GM18519 (cell line): ENCODE data around the gene SYPL1.

Source experiments
- ATAC-seq: cut with Tn5 transposase; IDR thresholded peaks from one replicate; pipeline ENCODE4 v1.9.1; 2021; ENCODE audit warnings: mild to moderate bottlenecking, moderate library complexity; ENCODE audit not compliant: unreplicated experiment, low FRiP score

Gene SYPL1

DNA sequence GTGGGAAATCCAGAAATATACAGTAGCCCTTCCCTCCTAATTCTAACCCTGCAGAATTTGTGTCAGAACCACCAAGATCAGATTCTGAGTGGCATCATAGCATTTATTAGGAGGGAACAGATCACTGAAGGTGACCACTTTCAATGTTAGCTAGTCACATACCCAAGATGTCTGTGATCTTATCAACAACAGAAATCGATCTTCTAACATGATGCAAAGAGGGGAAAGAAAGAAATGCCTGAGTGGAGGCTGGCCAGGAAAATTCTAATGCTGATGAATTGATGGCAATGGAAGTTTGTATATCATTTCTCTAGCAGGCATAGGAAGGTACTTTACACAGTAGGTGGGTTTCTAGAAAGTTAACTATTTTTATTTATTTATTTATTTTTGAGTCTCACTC is 10.6 kb upstream of the SYPL1 start:
- no peak for ATAC-seq

DNA sequence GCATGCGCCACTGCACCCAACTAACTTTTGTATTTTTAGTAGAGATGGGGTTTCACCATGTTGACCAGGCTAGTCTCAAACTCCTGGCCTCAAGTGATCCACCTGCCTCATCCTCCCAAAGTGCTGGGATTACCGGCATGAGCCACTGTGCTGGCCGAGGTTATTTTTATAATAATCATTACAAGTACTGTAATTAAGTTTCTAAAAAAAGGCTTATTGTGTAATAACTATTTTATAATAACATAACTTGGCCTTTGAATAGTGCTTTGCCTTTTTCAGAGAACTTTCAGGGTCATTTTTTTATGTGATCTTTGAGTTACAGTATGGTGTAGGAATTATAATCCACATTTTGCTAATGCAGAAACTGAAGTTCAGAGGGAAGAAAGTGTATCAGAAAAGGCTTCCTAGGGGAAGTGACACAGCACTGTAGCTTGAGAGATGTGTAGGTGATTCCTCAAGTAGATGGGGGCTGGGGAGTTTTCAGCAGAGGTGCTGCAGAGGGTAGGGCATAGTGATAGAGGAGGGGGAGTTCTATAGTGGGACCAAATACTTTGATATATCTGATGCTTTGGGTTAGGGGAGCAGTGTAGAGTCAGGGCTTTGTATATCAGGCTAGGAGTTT is 9.2 kb upstream of the SYPL1 start:
- no peak for ATAC-seq

DNA sequence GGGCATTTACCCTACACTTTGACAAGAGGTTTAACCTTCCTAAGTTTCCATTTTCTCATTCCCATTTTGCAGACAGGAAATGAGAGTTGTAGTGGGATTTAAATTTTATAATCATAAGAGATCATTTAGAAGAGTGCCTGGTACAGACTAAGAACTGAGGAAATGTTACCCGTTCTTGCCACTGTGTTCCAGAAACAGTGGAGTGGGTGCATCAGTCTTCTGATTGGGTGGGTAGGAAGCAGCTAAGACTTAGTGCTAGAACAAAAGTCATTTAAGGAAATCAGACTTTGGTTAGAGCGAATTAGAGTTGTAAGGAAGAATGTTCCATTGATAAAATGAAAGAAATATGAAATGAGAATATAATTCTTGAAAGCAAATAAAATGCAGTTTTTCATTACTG is 8.4 kb upstream of the SYPL1 start:
- ATAC-seq = no peak

DNA sequence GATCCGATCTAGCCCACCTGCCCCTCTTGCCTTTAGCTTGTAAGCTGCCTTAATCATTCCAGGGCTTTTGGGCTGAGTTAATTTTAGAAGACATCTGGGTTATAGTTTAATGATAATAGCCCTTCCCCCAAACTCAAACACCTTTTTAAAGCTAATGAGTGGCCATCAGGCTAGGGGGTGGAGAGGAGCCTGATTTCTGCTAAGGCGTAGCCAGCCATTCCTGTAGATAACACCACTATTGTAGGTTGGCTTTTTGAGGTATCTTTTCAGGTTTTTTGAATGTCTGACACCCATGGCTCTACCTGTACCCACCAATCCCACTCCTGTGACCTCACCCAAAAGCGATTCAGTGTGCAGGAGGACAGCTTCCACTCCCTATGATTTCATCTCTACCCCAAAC is 7.6 kb upstream of the SYPL1 start:
- no peak for ATAC-seq

DNA sequence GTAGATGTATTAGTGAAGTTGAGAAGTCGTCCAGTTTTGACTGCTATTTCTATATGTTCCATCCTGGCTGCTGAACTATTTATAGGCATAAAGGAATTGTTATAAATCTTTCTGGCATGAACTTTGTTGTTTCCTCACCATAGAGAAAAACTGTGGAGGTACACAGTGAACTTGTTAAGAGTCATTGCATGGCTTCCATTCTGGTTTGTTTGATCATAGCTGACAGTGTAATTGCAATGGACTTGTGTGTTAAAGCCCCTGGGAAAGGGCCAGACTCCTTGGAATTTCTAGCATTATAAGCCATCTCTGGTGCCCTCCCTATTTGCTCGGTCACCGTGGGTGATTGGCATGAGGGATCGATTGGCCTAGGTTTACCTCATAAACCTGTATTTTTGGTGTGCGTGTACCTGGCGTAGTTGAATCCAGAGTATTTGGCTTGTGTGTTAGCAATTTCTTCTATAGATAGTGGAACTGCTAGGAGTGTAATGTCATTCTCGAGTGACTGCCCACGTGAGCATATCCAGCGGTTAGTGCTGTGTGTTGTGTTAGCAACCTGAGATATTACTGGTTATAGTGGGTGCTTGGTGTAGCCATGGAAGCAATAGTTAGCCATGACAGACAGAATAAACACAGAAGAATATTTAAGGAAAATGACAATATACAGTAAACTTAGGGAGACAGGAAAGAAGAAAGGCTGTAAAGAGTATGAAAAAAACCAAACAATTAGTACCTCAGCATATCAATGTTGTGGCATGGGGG is 5.9 kb upstream of the SYPL1 start:
- ATAC-seq = no peak

DNA sequence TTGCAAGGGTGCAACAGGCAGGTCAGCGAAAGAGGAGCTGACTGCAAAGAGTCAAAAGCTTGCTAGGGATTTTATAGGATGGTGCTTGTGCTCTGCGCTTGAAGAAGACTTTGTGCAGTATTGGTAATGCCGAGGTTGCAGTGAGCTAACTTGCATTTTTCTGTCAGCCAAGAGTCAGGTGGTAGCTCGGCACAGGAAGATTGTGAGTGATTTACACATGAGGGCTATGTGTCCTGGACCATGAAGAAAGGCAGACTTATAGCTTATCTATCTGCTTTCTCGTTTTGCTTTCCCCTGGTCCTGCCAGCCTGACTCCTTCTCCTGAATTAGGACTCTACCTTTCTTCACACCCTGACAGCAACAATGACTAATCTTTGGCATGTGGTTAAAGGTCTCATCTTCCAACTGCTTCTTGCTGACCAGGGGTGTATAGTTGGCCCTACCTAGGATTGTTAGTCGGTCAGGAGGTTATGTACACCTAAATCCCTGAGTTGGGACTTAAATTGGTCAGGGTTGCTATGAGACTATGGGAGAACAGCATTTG is 4.1 kb upstream of the SYPL1 start:
- no peak for ATAC-seq

DNA sequence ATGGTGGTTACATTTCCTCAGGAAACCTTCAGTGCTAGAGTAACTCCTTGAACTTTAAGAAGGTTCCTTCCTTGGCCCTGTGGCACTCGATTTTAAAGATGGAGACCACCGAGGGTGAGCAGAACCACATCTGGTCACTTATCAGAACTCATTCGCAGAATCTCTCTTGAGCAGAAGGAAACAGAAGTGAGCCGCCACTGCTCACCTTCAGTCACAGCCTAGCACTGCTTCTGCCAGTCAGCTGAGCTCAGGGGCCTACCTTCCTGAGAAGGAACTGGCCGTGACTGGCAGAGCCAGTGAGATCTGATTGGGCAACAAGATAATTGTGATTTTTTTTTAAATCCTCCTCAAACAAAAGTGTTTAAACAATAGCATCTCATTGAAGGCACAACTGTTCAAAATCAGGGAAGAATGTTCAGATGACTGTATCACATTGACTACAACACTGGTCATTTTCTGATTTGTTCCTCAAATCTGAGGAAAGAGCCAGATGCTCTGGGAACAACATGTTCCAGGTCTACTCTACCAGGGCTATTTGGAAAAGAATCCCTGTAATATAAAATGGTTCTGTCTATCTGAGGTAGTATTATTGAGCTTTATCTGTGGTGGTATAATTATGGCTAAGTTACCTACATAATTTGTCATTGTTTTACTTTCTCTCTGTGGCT is 2.7 kb upstream of the SYPL1 start:
- ATAC-seq = no peak

DNA sequence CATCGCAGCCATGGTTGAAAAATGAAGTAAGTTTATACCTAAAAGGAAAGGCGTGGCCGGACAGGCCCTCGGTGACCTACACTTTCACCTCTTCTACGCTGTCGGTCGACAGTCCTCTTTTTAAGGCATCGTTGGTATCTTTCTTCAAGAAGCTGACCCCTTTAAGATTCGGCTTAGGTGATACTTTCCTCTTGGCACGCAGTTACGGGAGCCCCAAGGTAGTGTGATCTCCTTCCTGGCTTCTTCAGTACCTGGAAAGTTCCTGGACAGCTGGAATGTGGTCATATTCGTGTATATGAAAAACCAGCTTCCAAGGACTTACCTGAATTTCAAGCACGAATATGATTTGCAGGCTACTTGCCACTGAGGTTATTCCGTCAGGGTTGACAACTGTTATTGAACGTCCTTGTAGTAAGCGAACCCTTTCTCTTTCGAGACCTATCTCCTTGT is 885 bp upstream of the SYPL1 start:
- no peak for ATAC-seq

DNA sequence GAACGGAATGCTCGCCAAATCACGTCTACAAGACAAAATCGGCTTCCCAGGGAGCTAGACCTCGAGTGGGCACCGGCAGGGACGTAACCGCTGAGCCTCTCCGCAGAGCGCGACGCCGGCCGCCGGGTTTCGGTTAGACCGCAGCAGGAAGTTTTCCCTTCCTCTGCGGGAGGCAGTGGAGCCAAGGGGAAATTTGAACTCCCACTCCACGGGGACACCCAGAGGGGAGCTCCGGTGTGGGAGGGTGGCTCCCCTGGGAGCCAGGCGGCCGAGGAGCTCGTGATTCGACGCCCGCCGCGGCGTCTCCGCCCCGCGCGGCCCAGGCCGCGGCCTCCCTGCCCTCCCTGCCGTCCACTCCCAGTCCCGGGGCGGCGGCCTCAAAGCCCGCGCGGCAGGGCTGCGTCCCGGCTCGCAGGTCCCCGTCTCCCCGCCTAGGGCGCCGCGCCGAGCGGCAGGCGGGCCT is 426 bp downstream of the SYPL1 start:
- peak; percentile 23 for ATAC-seq

DNA sequence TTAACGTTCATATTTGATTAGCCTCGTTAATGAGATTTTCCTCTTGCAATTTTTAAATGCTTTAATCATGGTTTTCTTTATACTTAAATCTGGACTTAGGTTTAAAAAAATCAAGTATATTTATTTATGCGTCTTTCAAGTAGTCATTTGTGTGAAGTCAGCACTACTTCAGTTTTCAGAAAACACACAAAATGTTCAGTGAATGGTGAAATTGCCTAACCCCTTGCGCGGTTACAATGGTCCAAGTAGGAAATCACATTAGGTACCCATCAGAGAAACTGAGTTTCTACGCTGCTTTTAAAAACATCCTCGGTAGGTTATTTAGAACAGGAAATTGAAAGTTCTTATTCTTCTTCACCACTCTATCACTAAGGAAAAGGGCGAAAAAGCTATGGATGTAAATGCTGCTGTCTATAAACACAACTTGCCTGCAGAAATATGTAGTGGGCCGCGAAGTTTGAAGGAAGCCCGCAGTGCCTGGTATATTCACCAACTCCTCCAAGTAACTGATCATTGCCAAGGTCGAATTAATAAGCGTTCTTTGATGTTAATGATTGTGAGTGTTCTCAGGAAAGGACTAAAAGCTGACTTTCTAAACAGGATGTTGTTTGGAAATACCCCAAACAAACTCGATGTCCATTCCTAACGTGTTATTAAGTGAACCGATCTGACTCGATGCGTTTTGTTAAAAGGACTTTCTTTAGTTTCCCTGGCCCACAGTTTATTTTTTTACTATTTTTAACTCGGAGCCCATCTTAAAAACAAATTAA is 1.0 kb downstream of the SYPL1 start:
- ATAC-seq = no peak

DNA sequence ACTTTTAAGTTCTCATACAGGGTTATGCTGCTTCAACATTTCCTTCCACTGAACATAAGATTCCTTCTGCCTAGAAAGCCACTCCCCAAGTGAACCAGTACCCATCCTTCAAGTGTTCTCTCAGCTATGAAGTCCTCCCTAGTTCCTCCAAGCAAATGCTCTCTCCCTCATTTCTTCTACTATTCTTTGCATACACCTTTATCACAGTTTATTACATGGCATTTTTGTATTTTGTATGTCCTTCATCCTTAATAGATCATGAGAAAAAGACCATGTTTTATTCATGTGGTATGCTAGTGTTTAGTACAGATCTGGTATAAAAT is 1.9 kb downstream of the SYPL1 start:
- no peak for ATAC-seq

DNA sequence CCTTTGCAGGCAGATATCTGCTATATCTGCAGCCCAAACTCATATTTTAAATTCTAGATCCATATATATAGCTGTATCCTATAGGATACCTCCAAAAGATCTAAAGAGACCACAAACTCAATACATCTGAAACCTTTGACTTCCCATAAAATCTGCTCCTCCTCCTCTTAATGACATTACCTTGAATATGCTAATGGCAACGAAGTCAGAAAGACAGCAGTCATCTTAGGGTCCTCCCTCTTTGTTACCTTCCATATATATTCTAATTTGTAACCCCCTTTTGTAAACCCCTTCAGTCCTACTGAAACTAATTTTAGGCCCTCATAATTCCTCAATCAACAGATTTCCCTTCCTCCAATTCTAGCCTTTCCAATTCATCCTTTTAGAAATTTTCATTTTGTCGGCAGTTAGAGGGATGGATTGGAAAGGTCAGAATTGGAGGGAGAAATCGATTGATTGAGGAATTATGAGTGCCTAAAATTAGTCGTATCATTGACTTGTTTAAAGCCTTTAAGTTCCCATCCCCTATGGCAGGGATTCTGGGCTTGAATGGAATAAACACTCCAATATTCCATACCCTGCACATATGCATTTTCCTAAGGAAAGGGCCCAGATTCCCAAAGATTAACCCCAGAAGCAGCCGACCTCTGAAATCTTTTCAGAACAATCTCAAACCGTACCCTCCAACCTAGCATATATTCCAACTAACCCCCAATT is 2.4 kb downstream of the SYPL1 start:
- no peak for ATAC-seq

DNA sequence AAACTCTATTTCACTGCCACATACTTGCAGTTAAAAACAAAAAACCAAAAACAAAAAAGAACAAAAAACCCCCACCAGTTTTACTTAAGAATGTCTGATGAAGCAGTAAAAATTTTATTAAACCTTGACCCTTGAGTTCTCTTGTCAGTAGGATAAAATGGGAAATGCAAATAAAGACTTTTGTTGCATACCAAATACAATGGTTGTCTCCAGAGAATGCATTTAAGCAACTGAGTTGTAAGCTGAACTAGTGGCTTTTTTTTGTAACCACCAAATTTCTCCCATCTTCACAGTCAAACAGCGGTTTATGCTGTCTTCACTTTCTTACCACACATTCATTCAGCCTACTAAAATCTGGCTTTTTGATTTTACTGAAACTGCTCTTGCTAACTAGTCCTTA is 3.1 kb downstream of the SYPL1 start:
- no peak for ATAC-seq

DNA sequence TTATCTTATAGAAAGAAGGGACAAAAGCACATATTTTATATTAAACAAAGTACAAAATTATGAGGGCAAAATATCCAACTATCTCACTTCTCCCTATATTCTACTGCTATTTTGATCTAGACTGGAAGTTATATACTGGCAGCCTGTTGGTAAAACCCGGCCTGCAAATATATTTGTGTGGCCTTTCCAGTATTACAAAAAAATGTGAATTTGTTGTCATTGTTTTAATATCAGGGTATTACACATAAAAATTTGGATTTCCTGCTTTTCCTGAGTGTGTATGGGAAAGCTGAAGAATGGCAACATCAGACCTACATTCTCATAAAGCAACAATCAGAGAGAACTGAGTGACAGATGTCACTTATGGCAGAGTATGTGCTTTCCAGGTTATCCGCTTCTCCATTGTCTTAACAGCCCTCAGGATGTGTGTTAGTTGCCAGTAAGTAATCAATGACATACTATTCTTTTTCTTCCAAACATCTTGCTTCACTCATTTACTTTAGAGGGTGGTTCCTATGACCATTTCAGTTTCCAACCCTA is 7.3 kb downstream of the SYPL1 start:
- ATAC-seq = no peak

DNA sequence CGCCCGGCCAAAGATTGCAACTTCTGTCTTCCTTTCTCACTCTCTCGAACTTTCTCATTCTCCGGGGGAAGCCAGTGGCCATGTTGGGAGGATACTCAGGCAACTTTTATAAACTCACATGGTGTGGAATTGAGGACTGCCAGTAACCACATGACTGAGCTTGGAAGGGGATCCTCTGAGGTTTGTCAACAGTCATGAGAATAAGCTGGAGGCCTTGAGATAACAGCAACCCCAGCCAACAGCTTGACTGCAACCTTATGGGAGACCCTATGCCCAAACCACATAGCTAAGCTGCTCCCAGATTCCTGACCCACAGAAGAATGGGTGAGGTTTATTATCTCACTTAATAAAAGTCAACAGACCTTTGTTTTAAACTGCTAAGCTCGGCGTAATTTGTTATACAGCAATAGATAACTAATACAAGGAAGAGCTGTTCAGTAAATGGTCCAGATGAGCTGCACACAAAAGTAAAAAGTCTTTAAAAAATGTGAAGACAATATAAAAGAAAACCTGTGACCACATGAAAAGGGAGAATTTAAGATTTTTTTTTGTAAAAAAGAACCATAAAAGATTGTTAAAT is 9.6 kb downstream of the SYPL1 start:
- no peak for ATAC-seq

DNA sequence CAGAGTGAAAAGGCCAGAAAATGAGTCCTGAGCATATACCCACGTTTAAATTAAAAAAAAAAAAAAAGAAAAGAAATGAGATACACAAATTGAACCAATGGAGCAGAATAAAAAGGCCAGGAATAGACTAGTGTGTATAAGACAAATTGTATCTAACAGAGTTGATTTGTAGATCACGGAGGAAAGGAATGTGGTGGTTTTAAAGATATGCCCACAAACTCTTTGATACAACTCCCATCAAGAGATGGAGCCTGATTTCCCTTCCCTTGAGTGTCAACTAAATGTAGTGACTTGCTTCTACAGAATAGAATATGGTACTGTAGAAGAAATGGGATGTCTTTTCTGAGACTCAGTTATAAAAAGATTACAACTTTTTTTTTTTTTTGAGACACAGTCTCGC is 10.4 kb downstream of the SYPL1 start:
- ATAC-seq = no peak

DNA sequence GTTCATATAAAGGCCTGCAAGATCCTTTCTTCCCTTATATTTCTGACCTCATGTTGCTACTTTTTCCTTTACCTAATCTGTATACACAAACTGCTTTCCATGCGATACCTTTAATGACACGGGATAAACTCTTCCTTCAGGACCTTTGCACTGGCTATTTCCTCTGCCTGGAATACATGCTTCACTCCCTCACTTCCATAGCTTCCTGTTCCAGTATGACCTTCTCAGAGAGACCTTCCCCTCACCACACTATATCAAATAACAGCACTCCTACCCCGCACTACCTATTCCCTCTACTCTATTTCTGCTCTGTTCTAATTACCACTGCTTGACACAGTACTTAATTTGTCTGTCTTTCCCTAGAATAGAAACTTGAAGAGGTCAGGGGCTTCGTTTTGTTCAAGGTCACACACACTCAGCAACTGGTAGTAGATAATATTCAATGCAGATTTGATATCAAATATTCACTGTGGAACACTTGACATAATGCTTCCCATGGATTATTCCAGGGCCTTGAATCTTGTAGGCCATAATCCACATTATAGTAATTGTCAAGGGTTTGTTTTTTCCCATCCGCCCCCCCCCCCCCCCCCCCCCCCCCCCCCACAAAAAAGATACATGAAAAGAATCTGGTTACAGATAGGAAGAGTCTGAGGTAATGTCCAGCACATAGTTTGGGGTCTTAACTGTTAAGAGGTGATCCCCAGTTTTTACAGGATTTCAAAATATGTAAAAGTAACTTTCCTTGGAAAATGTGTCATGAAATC is 11.1 kb downstream of the SYPL1 start:
- no peak for ATAC-seq

DNA sequence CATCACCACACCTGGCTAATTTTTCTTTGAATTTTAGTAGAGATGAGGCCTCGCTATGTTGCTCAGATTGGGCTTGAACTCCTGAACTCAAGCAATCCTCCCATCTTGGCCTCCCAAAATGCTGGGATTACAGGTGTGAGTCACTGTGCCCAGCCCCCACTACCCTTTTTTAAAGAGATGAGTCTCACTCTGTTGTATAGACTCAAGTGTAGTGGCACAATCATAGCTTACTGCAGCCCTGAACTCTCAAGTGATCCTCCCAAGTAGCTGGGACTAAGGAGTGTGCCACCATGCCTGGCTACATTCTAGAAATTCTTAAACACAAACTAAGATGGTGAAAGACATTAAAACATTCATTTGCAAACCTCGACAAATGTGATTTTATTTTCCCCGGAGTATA is 12.6 kb downstream of the SYPL1 start:
- no peak for ATAC-seq

DNA sequence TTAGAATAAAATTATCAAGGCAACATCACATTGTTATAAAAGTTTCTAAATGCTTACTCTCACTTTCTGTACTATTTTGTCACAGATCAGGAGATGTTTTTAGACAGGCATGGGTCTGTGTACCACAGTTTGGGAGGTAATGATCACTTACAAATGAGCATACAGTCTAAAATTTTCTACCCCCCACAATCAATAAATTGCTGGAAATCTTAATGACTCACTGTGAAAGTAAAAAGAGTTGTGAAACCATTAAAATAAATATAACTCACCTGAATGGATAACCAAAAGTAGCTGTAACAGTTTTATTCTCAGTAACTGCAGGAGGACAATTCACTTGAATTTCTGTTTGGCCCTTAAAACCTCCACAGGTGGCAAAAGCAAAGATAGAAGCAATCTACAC is 13.2 kb downstream of the SYPL1 start:
- no peak for ATAC-seq
